Mesendoderm (in vitro differentiated cells): ENCODE results near the gene DYRK1A.

ENCODE experiments used
- DNase-seq: peaks from one replicate; pipeline ENCODE4 v3.0.0; 2013
- H2AK5ac ChIP-seq: 2 replicates; pipeline ENCODE4 v1.6.1; 2013; ENCODE audit warnings: low read length, inconsistent platforms
- H2BK120ac ChIP-seq: 2 replicates; pipeline ENCODE4 v1.6.1; 2013; ENCODE audit warnings: low read depth, mild to moderate bottlenecking, low read length, moderate library complexity, mixed read lengths
- H2BK15ac ChIP-seq: replicated peaks from 2 replicates; pipeline ENCODE4 v1.6.1; 2013; ENCODE audit warnings: low read depth, mild to moderate bottlenecking, moderate library complexity
- H2BK5ac ChIP-seq: 2 replicates; pipeline ENCODE4 v1.6.1; 2013; ENCODE audit warnings: low read length, inconsistent platforms
- H3K18ac ChIP-seq: 2 replicates; pipeline ENCODE4 v1.6.1; 2013; ENCODE audit warnings: mild to moderate bottlenecking, low read length, mixed read lengths
- H3K23ac ChIP-seq: one replicate; pipeline ENCODE4 v1.6.1; 2013; ENCODE audit warnings: low read length
- H3K27ac ChIP-seq: 2 replicates; pipeline ENCODE4 v1.5.1; 2013; ENCODE audit warnings: low read depth, mild to moderate bottlenecking, inconsistent platforms, low read length, moderate library complexity
- H3K27me3 ChIP-seq: 2 replicates; pipeline ENCODE4 v1.6.1; 2013; ENCODE audit warnings: low read length, control low read depth, mild to moderate bottlenecking, inconsistent platforms; ENCODE audit not compliant: insufficient read depth, poor library complexity
- H3K36me3 ChIP-seq: 2 replicates; pipeline ENCODE4 v1.6.1; 2013; ENCODE audit warnings: low read length, inconsistent platforms; ENCODE audit not compliant: control insufficient read depth, insufficient read depth
- H3K4ac ChIP-seq: one replicate; pipeline ENCODE4 v1.6.1; 2013; ENCODE audit warnings: low read depth, mild to moderate bottlenecking, low read length, moderate library complexity
- H3K4me1 ChIP-seq: 2 replicates; pipeline ENCODE4 v1.6.1; 2013; ENCODE audit warnings: low read depth, low read length, inconsistent platforms; ENCODE audit not compliant: control insufficient read depth
- H3K4me2 ChIP-seq: 2 replicates; pipeline ENCODE4 v1.6.1; 2013; ENCODE audit warnings: low read length
- H3K4me3 ChIP-seq: 2 replicates; pipeline ENCODE4 v1.5.1; 2013; ENCODE audit warnings: mild to moderate bottlenecking, low read length
- H3K56ac ChIP-seq: one replicate; pipeline ENCODE4 v1.6.1; 2013; ENCODE audit warnings: low read length
- H3K79me1 ChIP-seq: 2 replicates; pipeline ENCODE4 v1.6.1; 2013; ENCODE audit warnings: low read length, inconsistent platforms
- H3K79me2 ChIP-seq: 2 replicates; pipeline ENCODE4 v1.6.1; 2013; ENCODE audit warnings: mild to moderate bottlenecking, low read length; ENCODE audit not compliant: control insufficient read depth, insufficient read depth
- H3K9ac ChIP-seq: 2 replicates; pipeline ENCODE4 v1.6.1; 2013; ENCODE audit warnings: low read length, inconsistent platforms
- H4K5ac ChIP-seq: one replicate; pipeline ENCODE4 v1.6.1; 2013; ENCODE audit warnings: low read length
- H4K8ac ChIP-seq: one replicate; pipeline ENCODE4 v1.6.1; 2013; ENCODE audit warnings: low read depth, mild to moderate bottlenecking, control low read depth, low read length, moderate library complexity
- WGBS: extraction: QIAGEN DNeasy Blood & Tissue Kit; methylation state at CpG from one replicate; pipeline ENCODE4 v1.1.7; 2013; ENCODE audit warnings: low lambda C conversion rate, missing lambda C conversion rate; ENCODE audit not compliant: insufficient coverage; ENCODE audit errors: extremely low coverage; 5-methylcytosine and 5-hydroxymethylcytosine counted together

Gene DYRK1A

DNA sequence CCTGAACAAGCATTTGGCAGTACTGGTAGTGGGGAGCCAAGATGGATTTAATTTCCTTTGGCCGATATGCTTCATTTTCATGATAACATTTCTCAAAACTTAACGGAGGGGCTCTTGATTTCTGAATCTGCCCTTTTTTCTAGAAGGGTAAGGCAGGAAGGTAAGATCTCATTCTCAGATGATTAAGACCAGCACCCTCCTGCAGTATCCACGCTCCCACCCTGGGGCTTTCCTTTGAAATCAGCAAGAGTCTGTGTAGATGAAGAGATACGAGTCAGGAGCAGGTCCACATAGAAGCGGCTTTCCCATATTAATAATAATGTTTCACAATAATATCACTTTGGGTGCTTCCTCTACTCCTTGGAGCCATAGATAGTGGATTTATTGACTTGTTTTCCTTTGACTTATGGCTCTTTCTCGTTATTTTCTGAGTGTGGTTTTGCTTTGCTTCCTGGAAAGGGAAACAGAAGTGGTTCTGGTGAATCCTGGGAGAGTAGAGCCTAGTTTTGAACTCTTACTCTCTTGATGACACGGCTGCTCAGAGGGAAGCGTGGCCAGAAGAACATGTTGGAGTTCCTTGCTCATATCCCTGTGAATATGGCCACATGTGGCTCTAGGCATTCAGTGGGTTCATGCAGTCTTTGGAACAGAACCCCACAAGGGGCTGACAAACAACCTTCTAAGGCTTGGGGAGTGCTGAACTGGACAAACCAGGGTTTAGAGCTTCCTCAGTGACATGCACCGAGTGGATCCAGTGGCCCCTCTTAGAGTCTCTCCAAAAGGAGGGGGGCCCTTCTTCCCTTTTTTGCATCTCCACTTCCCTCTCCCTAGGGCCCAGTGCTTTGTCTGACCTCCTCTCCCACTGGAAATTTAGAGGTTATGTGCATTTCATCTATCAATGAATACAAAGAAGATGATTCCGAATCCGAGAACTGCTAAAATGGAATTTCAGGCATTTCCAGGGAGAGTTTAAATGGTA is 195.7 kb downstream of the DYRK1A start:
- H3K18ac ChIP-seq: no peak overlapping the region
- no peak overlapping the region for H3K4me2 ChIP-seq
- H2AK5ac ChIP-seq: no peak overlapping the region
- H3K27ac ChIP-seq: no peak overlapping the region
- no peaks in the 10 kb centered on the region for H3K79me2 ChIP-seq
- H3K4ac ChIP-seq: no peak overlapping the region
- H3K56ac ChIP-seq: no peak overlapping the region
- H3K23ac ChIP-seq: no peak overlapping the region
- H4K5ac ChIP-seq: no peak overlapping the region
- H3K9ac ChIP-seq: no peak overlapping the region
- H2BK120ac ChIP-seq: no peak overlapping the region
- no peak for DNase-seq
- H2BK15ac ChIP-seq: no peak overlapping the region
- H4K8ac ChIP-seq: no peak overlapping the region
- WGBS: no CpG with 5 or more reads among the region's 11 CpGs
- H3K4me1 ChIP-seq: peaks cover 13% of the 10 kb centered on the region
- H3K4me3 ChIP-seq: no peak overlapping the region
- no peaks in the 10 kb centered on the region for H3K36me3 ChIP-seq
- no peaks in the 10 kb centered on the region for H3K27me3 ChIP-seq
- H2BK5ac ChIP-seq: no peak overlapping the region
- H3K79me1 ChIP-seq: no peaks in the 10 kb centered on the region

DNA sequence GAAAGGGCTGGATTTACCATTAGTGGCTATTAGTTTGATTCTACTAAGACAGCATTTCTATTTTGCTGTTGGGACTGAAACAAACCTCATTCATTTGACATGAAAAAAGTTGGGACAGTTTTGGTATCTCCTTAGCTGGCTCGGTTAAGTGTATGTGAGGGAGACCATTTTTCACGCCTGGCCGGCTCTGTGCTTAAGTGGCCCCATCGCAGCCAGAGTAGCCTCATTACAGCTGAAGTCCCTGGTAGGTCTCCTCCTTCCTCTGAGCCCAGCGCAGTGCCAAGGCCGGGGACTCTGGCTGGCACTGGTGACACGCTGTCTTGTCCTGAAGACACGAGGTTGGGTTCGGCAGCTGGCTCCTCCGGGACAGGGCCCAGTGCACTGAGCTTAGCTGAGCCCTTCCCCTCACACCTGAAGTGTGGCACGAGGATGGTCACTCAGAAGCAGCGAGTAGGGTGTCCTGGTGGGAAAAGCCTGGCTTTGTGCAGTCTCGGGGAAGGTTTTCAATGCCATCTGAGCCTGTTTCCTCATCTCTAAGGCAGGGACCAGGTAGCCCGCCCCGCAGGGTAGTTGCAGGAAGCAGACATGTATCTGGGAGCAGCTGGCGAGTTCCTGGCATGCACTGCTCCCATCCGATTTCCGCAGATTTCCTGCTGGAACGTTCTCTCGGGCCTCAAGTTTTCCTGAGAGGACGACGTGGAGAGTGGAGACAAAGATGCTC is 196.5 kb downstream of the DYRK1A start:
- peaks cover 13% of the 10 kb centered on the region for H3K4me1 ChIP-seq
- no peak overlapping the region for H2BK15ac ChIP-seq
- no peak overlapping the region for H2AK5ac ChIP-seq
- no peak overlapping the region for H3K4ac ChIP-seq
- no peak overlapping the region for H4K8ac ChIP-seq
- H3K27ac ChIP-seq: no peak overlapping the region
- H3K27me3 ChIP-seq: no peaks in the 10 kb centered on the region
- no peaks in the 10 kb centered on the region for H3K79me2 ChIP-seq
- no peak for DNase-seq
- H3K18ac ChIP-seq: peak overlapping the region; percentile 23
- H3K23ac ChIP-seq: no peak overlapping the region
- no CpG with 5 or more reads among the region's 22 CpGs for WGBS
- H3K36me3 ChIP-seq: no peaks in the 10 kb centered on the region
- peak overlapping the region; percentile 86 for H3K56ac ChIP-seq
- H4K5ac ChIP-seq: no peak overlapping the region
- H3K4me3 ChIP-seq: no peak overlapping the region
- H3K4me2 ChIP-seq: peak overlapping the region; percentile 13
- no peaks in the 10 kb centered on the region for H3K79me1 ChIP-seq
- H3K9ac ChIP-seq: peak overlapping the region; percentile 51
- no peak overlapping the region for H2BK5ac ChIP-seq
- no peak overlapping the region for H2BK120ac ChIP-seq

GRCh38 chr21:37563641-37564340 is 197.2 kb downstream of the DYRK1A start:
- no CpG with 5 or more reads among the region's 67 CpGs for WGBS
- Histone ChIP-seq H2BK15ac (no peak overlapping the region), H3K56ac (peak overlapping the region; percentile 86)

GRCh38 chr21:37564341-37564923 is 197.9 kb downstream of the DYRK1A start:
- peak overlapping the region; percentile 86 for H3K56ac ChIP-seq
- H3K4me2 ChIP-seq: peak overlapping the region; percentile 52
- no peak overlapping the region for H2AK5ac ChIP-seq
- no peaks in the 10 kb centered on the region for H3K36me3 ChIP-seq
- H3K27me3 ChIP-seq: no peaks in the 10 kb centered on the region
- H2BK5ac ChIP-seq: peak overlapping the region; percentile 29
- H3K23ac ChIP-seq: peak overlapping the region; percentile 81
- H3K4me1 ChIP-seq: peaks cover 13% of the 10 kb centered on the region
- no CpG with 5 or more reads among the region's 14 CpGs for WGBS
- H3K79me2 ChIP-seq: no peaks in the 10 kb centered on the region
- no peak overlapping the region for H3K4me3 ChIP-seq
- H3K9ac ChIP-seq: peak overlapping the region; percentile 67
- peak overlapping the region; percentile 16 for H2BK120ac ChIP-seq
- H4K5ac ChIP-seq: no peak overlapping the region
- peak; percentile 88 for DNase-seq
- peak overlapping the region; percentile 89 for H3K27ac ChIP-seq
- H2BK15ac ChIP-seq: no peak overlapping the region
- H4K8ac ChIP-seq: no peak overlapping the region
- H3K18ac ChIP-seq: peak overlapping the region; percentile 36
- peak overlapping the region; percentile 8 for H3K4ac ChIP-seq
- H3K79me1 ChIP-seq: no peaks in the 10 kb centered on the region

More at GRCh38 chr21:37563641-37564340, 197.2 kb downstream of the DYRK1A start:
- DNase-seq: peak; percentile 95
- H2BK5ac ChIP-seq: peak overlapping the region; percentile 29
- H3K4me3 ChIP-seq: no peak overlapping the region
- H4K5ac ChIP-seq: no peak overlapping the region
- H3K23ac ChIP-seq: no peak overlapping the region
- H3K79me1 ChIP-seq: no peaks in the 10 kb centered on the region
- H2AK5ac ChIP-seq: no peak overlapping the region
- H3K27me3 ChIP-seq: no peaks in the 10 kb centered on the region
- H3K4me1 ChIP-seq: peaks cover 13% of the 10 kb centered on the region
- H3K4ac ChIP-seq: peak overlapping the region; percentile 8
- no peak overlapping the region for H2BK120ac ChIP-seq
- peak overlapping the region; percentile 52 for H3K4me2 ChIP-seq
- no peaks in the 10 kb centered on the region for H3K79me2 ChIP-seq
- H3K36me3 ChIP-seq: no peaks in the 10 kb centered on the region
- H3K27ac ChIP-seq: peak overlapping the region; percentile 89
- no peak overlapping the region for H4K8ac ChIP-seq
- H3K18ac ChIP-seq: peak overlapping the region; percentile 36
- H3K9ac ChIP-seq: peak overlapping the region; percentile 67

DNA sequence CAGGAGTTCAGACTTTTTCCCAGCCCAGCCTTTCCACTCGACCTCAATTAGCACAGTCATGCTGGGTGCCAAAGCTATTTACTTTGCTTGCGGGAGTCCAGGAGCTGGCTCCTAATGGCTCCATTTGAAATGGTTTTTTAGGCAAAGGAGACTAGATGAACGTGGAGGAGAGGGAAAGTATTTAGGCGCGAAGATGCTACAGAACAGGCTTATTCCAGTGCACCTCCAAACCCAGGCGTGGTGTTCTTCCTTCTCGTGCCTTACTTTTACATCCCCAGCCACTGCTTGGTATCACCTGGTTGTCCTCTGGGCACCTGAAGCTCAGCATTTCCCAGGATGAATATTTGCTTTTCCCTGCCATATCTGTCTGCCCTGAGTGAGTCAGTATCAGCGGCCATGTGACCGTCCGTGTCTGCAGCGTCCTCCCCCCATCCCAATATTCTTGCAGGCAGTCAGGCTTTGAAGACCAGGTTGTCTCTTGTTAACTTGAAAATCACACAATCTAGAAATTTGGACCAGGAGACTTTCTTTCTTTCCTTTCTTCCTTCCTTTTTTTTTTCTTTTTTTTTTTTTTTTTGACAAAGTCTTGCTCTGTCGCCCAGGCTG is 198.5 kb downstream of the DYRK1A start:
- Histone ChIP-seq H3K4ac (peak overlapping the region; percentile 4), H3K27ac (peak overlapping the region; percentile 89), H3K79me2 (no peaks in the 10 kb centered on the region), H3K18ac (peak overlapping the region; percentile 36), H3K36me3 (no peaks in the 10 kb centered on the region), H3K23ac (no peak overlapping the region), H2BK120ac (peak overlapping the region; percentile 54), H4K5ac (no peak overlapping the region), H2AK5ac (peak overlapping the region; percentile 12), H4K8ac (no peak overlapping the region), H3K56ac (peak overlapping the region; percentile 86), H3K4me2 (no peak overlapping the region), H3K9ac (no peak overlapping the region), H3K27me3 (no peaks in the 10 kb centered on the region), H3K79me1 (no peaks in the 10 kb centered on the region), H3K4me1 (peaks cover 13% of the 10 kb centered on the region), H3K4me3 (no peak overlapping the region), H2BK5ac (peak overlapping the region; percentile 36), H2BK15ac (no peak overlapping the region)
- no CpG with 5 or more reads among the region's 12 CpGs for WGBS
- no peak for DNase-seq
